Memory B cell (primary cell): ENCODE measurements around the gene SLCO2A1.

ENCODE experiments used
- ATAC-seq: fragments of 150-1000 bp; cut with Tn5 transposase; 2 replicates; pipeline ENCODE4 v1.10.0; 2021; ENCODE audit warnings: low read depth, mild to moderate bottlenecking, moderate library complexity
- DNase-seq, 2 donors: peaks; one replicate each; pipeline ENCODE4 v3.0.0; 2022; ENCODE audit warnings: low spot score in 2 of 2
- H3K27ac Mint-ChIP-seq: one replicate; pipeline ENCODE4 v1.8.0; 2022; ENCODE audit warnings: mild to moderate bottlenecking, moderate library complexity, mixed read lengths
- H3K27me3 Mint-ChIP-seq: one replicate; pipeline ENCODE4 v1.8.0; 2022; ENCODE audit warnings: mixed read lengths
- H3K36me3 Mint-ChIP-seq: one replicate; pipeline ENCODE4 v1.8.0; 2022; ENCODE audit warnings: mild to moderate bottlenecking, mixed read lengths
- H3K4me1 Mint-ChIP-seq: one replicate; pipeline ENCODE4 v1.8.0; 2022; ENCODE audit warnings: mixed read lengths
- H3K4me3 Mint-ChIP-seq: one replicate; pipeline ENCODE4 v1.8.0; 2022; ENCODE audit warnings: mild to moderate bottlenecking, moderate library complexity, mixed read lengths
- H3K9me3 Mint-ChIP-seq: one replicate; pipeline ENCODE4 v1.8.0; 2022; ENCODE audit warnings: mixed read lengths

Gene SLCO2A1

DNA sequence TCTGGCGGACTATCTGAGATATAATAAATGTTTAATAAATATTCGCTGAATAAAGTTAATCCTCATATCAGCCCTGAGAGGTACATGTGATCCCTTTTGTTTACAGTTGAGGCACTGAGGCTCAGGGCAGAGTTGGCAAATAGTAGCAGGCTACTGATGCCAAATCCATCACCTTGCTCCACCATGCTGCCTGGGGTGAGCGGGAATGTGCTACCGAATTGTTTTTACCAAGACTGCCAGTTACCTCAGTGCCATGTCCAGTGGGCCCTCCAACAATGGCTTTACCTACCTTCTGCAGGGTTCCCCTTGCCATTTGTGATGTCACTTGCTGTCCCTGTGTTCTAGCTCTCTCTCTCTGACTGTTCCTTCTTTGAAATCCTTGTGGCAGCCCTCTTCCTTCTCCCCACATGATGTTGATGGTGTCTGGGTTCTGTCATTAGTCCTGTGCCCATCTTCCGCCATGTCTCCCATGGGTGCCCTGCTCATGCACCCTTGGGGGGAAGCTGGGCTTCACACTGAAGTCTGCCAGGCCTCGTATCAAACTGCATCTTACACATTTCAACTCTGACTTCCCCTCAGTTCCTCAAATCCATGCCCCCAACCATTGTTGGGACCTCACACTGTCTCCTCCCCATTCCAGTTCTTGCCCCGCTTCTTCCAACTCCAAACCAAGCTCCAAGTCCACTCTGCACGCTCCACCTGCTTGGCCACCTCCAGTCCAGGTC lies 35.4 kb downstream of the SLCO2A1 start:
- no peak overlapping the region for H3K27ac Mint-ChIP-seq

DNA sequence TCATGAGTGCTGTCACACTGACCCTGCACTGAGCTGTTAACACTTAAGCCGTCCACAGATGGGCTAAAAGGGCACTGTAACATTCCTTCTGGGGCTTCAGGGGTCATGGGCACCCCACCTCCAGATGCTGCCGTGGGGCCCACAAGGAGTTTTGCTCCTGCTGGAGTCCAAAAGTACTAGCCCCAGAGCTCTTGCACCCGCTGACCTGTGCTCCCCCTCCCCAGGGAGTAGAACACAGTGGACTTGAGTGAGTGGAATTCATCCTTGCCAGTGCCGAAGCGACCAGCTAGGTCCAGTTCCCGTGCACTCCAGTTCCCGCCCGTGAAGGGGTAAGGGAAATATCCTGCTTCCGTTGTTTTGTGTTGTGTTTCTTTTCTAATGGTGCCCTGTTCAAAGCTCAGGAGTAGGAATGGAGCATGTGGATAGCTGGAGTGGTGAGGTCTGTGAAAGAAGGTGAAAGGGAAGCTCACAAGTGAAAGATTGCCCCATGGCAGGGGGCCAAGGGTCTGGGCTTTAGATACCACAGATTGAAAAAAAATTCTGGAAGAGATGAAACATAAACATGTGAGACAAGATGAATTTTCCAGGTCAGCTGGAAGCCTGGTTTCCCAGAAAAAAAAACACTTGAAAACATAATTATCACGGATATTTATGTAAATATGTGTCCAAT lies 36.6 kb downstream of the SLCO2A1 start:
- H3K4me1 Mint-ChIP-seq: no peaks in the 10 kb centered on the region
- H3K27ac Mint-ChIP-seq: no peak overlapping the region
- peaks cover 7% of the 10 kb centered on the region for H3K27me3 Mint-ChIP-seq
- no peaks in the 10 kb centered on the region for H3K9me3 Mint-ChIP-seq
- no peak for ATAC-seq
- DNase-seq: no peak
- H3K4me3 Mint-ChIP-seq: no peak overlapping the region
- H3K36me3 Mint-ChIP-seq: no peaks in the 10 kb centered on the region

More for the DNA sequence above, 35.4 kb downstream of the SLCO2A1 start:
- ATAC-seq (no peak), DNase-seq (no peak)
- no peaks in the 10 kb centered on the region for H3K9me3 Mint-ChIP-seq
- peaks cover 14% of the 10 kb centered on the region for H3K27me3 Mint-ChIP-seq
- no peaks in the 10 kb centered on the region for H3K36me3 Mint-ChIP-seq
- H3K4me1 Mint-ChIP-seq: no peaks in the 10 kb centered on the region
- no peak overlapping the region for H3K4me3 Mint-ChIP-seq

DNA sequence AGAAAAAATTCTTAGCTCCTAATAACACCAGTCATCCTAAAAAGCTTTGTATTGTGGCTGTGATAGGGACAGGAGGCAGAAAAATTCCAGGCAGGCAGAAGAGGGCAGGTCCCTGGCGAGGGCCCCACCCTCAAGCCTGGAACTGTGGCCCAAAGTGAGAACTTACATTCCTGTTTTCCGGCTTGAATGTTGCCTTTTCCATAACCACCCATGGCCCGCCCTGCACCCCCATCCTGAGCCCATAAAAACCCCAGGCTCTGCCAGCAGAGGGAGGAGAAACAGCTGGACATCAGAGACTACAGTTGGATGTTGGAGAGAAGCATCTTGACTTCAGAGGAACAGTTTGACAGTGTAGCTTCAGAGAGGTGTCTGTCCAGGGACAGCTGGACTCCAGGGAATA lies 37.3 kb downstream of the SLCO2A1 start:
- no peaks in the 10 kb centered on the region for H3K4me1 Mint-ChIP-seq

DNA sequence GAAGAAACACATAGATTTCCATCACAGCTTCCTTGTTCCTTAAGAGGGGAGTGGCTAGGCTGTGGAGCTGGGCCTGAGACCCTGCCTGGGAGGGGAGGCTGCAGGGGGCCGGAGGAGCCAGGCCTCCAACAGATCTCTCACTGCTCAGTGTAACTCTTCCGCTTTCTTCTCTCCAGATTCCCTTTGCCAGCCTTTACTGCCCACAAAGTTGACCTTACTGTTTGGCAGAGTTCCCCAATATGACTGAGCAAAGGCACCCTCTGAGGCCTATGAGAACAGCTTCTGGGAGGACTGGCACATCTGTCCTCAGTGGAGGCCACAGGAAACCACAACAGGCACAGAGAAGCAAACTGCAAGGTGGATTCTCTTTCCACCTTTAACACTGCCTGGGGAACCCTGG lies 38.1 kb downstream of the SLCO2A1 start:
- no peak for DNase-seq
- Mint-ChIP-seq H3K4me1 (no peaks in the 10 kb centered on the region), H3K27ac (no peak overlapping the region), H3K27me3 (peaks cover 7% of the 10 kb centered on the region), H3K9me3 (no peaks in the 10 kb centered on the region), H3K4me3 (no peak overlapping the region), H3K36me3 (no peaks in the 10 kb centered on the region)
- ATAC-seq: no peak

More for the DNA sequence above, 37.3 kb downstream of the SLCO2A1 start:
- H3K36me3 Mint-ChIP-seq: no peaks in the 10 kb centered on the region
- H3K27me3 Mint-ChIP-seq: peaks cover 7% of the 10 kb centered on the region
- DNase-seq (no peak), ATAC-seq (no peak)
- H3K4me3 Mint-ChIP-seq: no peak overlapping the region
- H3K9me3 Mint-ChIP-seq: no peaks in the 10 kb centered on the region
- H3K27ac Mint-ChIP-seq: no peak overlapping the region

DNA sequence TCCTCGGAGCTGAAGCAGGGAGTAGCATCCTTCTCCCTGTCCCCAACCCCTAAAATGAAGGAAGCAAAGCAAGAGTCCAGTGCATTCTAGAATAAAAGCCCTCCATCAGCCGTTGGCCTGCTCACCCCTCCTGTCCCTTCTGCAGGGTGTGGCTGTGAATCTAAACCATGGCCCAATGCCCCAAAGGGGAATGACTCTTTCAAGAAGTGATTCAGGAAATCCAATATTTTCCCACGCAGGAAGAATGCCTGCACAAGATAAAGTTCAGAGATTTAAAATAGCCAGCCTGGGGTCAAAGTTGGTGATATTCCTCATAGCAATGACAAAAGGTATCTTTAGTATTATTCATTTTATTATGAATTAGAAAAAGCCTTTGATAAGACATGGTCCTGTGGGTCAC lies 38.5 kb downstream of the SLCO2A1 start:
- Mint-ChIP-seq H3K9me3 (no peaks in the 10 kb centered on the region), H3K4me3 (no peak overlapping the region), H3K4me1 (no peaks in the 10 kb centered on the region), H3K36me3 (no peaks in the 10 kb centered on the region), H3K27me3 (peaks cover 7% of the 10 kb centered on the region), H3K27ac (no peak overlapping the region)
- no peak for ATAC-seq
- no peak for DNase-seq

DNA sequence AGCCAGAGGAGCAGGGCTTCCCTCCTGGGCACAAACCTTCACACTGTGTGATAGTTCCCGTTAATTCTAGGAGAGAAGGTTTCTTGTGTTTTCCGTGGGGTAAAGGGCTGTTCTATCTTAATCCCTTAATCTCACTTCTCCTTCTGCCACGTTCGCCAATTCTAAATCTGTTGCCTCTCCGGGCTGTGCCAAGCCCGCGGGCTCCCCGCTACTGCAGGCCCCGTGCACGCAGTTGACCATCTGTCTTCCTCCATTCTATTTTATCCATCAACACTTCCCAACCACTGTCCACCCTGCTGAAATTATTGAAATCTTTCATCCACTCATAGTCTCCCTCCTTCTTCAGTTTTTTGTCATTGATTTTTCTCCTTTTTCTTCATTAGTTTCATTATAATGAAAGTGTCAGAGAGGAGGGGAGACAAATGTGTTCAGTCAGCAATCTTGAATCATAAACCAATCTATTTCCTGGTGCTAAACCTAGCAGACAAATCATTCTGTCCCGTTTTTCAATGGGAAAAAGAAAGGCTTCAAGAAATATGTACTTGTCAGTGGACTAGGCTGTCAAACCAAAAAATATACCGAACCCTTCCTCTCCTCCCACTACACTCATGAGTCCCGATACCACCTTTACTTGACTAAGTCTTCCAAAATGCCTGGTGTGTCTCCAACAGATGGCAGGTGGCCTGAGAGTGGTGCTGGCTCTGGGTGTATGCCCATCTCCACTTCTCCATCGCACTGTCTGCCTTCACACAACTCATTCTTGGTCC lies 39.6 kb downstream of the SLCO2A1 start:
- Mint-ChIP-seq H3K4me1 (no peaks in the 10 kb centered on the region), H3K27ac (no peak overlapping the region), H3K27me3 (peaks cover 7% of the 10 kb centered on the region), H3K36me3 (no peaks in the 10 kb centered on the region), H3K9me3 (no peaks in the 10 kb centered on the region), H3K4me3 (no peak overlapping the region)
- no peak for ATAC-seq
- no peak for DNase-seq

DNA sequence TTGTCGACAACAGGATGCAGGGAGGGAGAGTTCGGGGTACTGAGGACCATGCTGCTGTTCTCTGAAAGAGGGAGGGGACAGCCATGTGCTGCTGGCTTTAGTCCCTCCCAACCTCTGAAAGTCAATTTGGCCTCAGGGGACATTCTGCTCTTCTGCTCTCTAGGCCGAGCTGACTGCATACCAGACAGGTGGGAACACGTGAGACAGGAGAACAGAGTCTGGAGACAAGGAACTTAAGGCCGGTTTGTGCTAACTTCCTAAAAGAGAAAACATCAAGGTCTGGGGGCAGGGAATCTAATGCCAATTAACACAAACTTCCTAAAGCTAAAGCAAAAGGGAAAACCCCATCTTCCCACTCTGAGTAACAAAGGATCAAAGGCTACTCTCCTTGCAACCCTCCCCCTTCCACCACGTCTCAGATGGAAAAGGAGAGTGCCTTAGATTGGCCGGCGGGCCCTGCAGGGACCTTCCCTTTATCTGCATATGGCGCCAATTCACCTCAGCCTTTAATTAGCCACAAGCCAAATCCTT lies 41.0 kb downstream of the SLCO2A1 start:
- Mint-ChIP-seq H3K9me3 (no peaks in the 10 kb centered on the region), H3K36me3 (no peaks in the 10 kb centered on the region), H3K4me3 (no peak overlapping the region), H3K4me1 (no peaks in the 10 kb centered on the region), H3K27me3 (peaks cover 10% of the 10 kb centered on the region), H3K27ac (no peak overlapping the region)
- DNase-seq: no peak
- ATAC-seq: no peak

DNA sequence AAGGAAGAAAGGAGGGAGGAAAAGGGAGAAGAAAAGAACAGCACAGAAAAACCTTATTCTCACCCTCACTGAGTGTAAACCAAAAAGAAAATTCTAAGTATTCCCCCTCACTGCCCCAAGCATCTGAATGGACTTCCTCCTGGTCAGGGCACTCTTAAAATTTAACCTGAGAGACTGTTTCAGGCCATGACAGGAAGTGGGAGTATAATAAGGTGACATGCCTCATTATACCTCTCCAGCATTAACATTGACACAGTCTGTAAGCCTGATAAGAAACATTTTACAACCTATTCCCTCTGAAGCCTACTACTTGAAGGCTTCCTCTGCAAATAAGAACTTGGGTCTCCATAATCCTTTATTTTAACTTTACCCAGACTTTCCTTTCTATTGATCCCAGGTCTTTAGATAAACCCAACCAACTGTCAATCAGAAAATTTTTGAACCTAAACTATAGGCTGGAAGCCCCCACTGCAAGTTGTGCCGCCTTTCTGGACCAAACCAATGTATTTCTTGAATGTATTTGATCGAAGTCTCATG lies 41.7 kb downstream of the SLCO2A1 start:
- no peak overlapping the region for H3K27ac Mint-ChIP-seq
- H3K36me3 Mint-ChIP-seq: no peaks in the 10 kb centered on the region
- no peak for DNase-seq
- H3K27me3 Mint-ChIP-seq: peaks cover 10% of the 10 kb centered on the region
- no peaks in the 10 kb centered on the region for H3K4me1 Mint-ChIP-seq
- ATAC-seq: no peak
- no peaks in the 10 kb centered on the region for H3K9me3 Mint-ChIP-seq
- H3K4me3 Mint-ChIP-seq: no peak overlapping the region

DNA sequence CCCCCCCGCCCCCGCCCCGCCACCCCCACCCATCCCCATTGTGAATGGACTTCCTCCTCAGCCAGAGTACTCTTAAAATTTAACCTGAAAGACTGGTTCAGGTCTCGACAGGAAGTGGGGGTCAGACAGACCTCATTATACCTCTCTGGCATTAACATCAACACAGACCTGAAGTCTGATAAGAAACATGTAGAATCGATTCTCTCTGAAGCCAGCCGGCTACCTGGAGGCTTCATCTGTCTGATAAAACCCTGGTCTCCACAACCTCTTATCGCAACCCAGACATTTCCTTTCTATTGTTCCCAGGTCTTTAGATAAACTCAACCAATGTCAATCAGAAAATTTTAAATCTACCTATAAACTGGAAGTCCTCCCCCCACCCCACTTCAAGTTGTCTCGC lies 42.6 kb downstream of the SLCO2A1 start:
- ATAC-seq (no peak), DNase-seq (no peak)
- Mint-ChIP-seq H3K36me3 (no peaks in the 10 kb centered on the region), H3K4me3 (no peak overlapping the region), H3K9me3 (no peaks in the 10 kb centered on the region), H3K27ac (no peak overlapping the region), H3K27me3 (peaks cover 13% of the 10 kb centered on the region), H3K4me1 (no peaks in the 10 kb centered on the region)

DNA sequence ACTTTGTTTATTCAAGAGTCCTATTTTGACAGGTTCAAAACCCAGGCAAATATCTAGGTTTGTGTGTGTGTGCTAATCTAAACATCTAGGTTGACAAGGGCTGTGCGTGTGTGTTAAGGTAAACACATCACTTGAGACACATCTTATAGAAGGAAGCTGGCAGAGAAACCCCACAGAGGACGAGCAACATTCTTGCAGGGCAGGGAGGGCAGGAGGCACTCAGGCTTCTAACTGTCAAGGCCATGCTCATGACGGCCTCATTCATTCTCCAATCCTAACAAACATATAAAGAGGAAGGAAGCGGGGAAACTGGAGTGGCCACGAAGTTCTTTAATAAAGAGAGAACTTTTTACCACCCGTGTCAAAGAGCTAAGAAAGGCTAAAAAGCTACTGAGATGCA lies 43.4 kb downstream of the SLCO2A1 start:
- no peak overlapping the region for H3K27ac Mint-ChIP-seq
- H3K36me3 Mint-ChIP-seq: no peaks in the 10 kb centered on the region
- no peaks in the 10 kb centered on the region for H3K9me3 Mint-ChIP-seq
- no peak overlapping the region for H3K4me3 Mint-ChIP-seq
- DNase-seq (no peak), ATAC-seq (no peak)
- H3K27me3 Mint-ChIP-seq: peaks cover 13% of the 10 kb centered on the region
- H3K4me1 Mint-ChIP-seq: no peaks in the 10 kb centered on the region

DNA sequence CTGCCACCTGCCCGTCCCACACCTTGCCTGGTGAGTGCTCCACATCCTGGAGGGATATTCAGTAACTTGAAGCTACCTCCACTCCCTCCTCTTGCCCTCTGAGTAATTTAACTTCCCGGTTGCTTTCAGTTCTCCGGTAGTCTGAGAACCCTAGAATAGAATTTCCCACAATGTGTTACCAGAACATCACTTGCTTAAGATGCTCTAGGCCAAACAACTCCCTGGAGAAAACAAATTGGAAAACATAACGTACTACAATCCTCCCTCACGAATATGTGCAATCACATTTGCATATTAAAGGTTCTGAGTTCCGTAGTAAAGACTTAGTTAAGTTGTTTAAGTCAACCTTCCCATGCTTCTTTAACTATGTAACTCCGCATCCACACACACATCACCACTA lies 44.8 kb downstream of the SLCO2A1 start:
- H3K4me3 Mint-ChIP-seq: no peak overlapping the region
- H3K27me3 Mint-ChIP-seq: peaks cover 11% of the 10 kb centered on the region
- ATAC-seq: no peak

DNA sequence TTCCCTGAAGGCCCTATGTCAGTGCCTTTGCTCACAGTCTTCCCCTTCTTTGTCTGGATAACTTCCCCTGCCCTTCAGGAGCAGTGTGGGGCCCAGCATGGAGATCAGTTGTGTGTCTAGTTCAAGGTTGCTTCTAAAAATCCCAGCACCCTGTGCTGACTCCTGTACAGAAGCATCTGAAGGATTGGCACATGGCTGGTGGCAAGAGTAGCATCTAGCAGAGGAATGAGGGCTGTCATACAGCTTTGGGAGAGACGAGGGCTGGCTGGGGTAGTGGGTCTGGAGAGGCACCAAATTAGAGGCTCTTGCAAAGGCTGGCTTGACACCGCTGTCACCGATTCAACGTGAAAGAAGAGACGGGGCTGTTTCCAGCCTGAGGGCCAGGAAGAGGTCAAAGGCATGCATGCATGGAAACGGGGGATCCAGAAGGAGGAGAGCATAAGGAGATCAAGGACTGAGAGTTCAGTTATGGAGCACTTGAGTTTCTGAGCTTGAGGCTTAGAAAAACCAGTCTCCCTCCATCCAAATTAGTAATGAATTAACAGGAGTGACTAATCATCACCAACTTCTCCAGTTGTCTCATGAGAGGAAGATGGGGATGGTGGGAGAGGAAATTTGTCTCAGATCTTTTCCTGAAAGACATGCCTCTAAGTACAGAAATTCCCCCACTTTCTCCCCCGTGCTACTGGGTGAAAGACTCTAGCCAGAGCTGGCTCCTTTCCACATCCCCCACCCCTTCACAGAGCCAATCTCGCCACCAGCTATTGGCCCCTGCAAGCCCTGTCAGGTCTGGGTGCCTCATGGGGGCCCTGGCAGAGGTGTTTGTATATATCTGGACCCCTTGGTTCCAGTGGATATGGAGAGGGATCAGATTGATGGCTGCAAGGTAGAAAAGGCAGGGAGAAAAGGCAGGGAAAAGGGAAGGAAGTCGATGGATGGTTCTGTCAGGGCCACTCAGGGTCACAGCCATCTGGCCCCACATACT lies 45.9 kb downstream of the SLCO2A1 start:
- Mint-ChIP-seq H3K27ac (no peak overlapping the region), H3K36me3 (no peaks in the 10 kb centered on the region), H3K9me3 (no peaks in the 10 kb centered on the region), H3K27me3 (peaks cover 10% of the 10 kb centered on the region), H3K4me3 (no peak overlapping the region), H3K4me1 (no peaks in the 10 kb centered on the region)
- ATAC-seq (no peak), DNase-seq (no peak)

More for the DNA sequence above, 44.8 kb downstream of the SLCO2A1 start:
- H3K27ac Mint-ChIP-seq: no peak overlapping the region
- no peak for DNase-seq
- H3K36me3 Mint-ChIP-seq: no peaks in the 10 kb centered on the region
- H3K9me3 Mint-ChIP-seq: no peaks in the 10 kb centered on the region
- no peaks in the 10 kb centered on the region for H3K4me1 Mint-ChIP-seq

DNA sequence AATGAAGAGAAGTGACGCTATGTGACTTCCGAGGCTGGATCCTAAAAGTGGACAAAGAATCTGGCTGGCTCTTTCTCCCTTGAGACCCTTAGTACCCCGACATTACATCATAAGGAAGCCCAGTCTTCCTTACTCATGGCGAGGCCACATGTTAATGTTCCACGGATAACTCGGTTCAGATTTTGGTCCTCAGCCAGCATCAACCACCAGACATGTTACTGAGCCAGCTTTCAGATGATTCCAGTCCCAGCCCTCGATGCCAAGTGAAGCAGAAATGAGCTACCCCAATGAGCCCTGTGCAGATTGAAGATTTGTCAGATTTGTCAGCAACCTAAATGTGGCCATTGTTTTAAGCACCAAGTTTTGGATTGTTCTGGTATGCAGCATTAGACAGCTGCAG lies 46.6 kb downstream of the SLCO2A1 start:
- H3K4me1 Mint-ChIP-seq: no peaks in the 10 kb centered on the region
- H3K36me3 Mint-ChIP-seq: no peaks in the 10 kb centered on the region
- DNase-seq: no peak
- H3K9me3 Mint-ChIP-seq: no peaks in the 10 kb centered on the region
- peaks cover 10% of the 10 kb centered on the region for H3K27me3 Mint-ChIP-seq
- H3K27ac Mint-ChIP-seq: no peak overlapping the region
- no peak overlapping the region for H3K4me3 Mint-ChIP-seq
- no peak for ATAC-seq
